A172 (cell line): Measurements from ENCODE around the gene MCF2L. TPM values are rescaled to one million over a fixed set of nuclear protein-coding genes. Genes with fewer than 3 reads are reported as not detected.

ENCODE experiments used
- DNase-seq: peaks from one replicate; pipeline ENCODE4 v3.0.0-alpha.2; 2015; ENCODE audit warnings: low spot score
- total RNA-seq: library from RNA; depleted of rRNA; stranded (reverse); fragments of >200 nt; shearing (Covaris generic); gene quantifications from 2 replicates; pipeline ENCODE4 v1.2.3, GENCODE V29; 2014

The MCF2L gene
- total RNA-seq, 1 experiment from 2014 or later = 12.4 TPM

GRCh38 chr13:113031465-113031864 lies 62.5 kb downstream of the MCF2L start:
- no peak for DNase-seq

DNA sequence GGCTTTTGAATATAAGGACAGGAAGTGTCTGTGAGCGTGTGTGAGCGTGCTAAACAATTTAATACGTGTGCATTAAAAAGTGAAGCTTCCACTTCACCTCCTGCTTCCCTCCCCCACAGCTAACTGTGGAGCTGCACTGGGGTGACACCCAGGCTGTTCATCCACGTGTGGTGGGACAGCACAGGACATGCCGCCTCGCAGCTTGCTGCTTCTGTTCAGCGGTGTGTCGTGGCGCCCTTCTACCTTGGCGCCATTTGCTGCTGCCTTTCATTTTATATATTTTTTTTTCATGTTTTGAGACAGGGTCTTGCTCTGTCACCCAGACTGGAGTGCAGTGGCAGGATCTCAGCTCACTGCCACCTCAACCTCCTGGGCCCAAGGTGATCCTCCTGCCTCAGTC lies 63.3 kb downstream of the MCF2L start:
- no peak for DNase-seq

- DNase-seq = no peak
Measured at GRCh38 chr13:113033054-113033850, 64.2 kb downstream of the MCF2L start.

GRCh38 chr13:113034451-113035212 lies 65.6 kb downstream of the MCF2L start:
- DNase-seq = peak; percentile 65

GRCh38 chr13:113035213-113035800 lies 66.3 kb downstream of the MCF2L start:
- no peak for DNase-seq

DNA sequence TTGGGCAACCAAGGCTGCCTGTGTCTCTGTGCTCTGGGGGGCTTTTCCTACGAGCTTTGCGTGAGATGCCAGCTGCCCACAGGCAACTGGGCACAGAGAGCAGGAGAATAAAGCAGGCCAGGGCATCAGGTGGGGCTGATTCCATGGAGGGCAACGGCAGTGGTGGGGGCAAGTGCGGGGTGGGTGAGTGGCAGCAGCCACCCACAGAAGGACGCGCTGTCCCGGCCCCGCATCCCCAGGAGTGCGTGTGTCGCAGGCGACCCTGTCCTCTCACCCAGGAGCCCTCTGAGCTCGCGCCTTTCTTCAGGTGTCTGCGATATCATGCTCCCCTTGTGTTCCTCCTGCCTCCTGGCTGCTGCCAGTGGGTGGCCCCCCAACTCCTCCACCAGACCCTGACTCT lies 67.4 kb downstream of the MCF2L start:
- no peak for DNase-seq

GRCh38 chr13:113040031-113040430 lies 71.0 kb downstream of the MCF2L start:
- DNase-seq = no peak

- DNase-seq = no peak
Measured at GRCh38 chr13:113040597-113041292, 71.7 kb downstream of the MCF2L start.

DNA sequence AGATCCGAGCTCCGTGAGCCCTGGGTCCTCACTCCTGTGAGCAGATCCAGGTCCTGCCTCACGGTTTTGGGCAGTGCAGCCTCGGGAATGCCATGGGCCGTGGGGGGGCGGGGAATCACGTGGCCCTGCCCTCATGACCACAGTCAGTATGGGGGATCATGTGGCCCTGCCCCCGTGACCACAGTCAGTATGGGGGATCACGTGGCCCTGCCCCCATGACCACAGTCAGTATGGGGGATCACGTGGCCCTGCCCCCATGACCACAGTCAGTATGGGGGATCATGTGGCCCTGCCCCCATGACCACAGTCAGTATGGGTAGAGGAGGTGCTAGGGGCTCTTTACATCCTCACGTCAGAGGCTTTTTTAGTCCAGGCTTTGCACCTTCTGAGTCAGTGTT lies 72.3 kb downstream of the MCF2L start:
- no peak for DNase-seq

DNA sequence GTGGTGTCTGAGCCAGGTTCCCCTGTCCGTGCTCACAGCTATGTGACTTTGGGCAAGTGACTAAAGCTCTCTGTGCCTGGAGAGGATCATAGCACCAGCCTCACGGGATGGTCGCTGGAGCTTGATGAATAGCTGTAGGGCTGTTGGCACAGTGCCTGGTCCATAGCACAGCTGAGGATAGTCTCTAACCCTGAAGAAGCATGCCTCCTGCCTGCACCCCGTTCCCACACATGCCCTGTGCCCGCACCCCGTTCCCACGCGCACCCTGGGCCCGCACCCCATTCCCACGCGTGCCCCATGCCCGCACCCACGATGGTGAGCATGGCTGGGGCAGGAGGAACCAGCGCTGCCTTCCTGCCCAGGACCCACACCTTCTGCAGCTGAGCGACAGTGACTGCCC lies 72.9 kb downstream of the MCF2L start:
- DNase-seq = no peak

GRCh38 chr13:113042456-113042855 lies 73.4 kb downstream of the MCF2L start:
- no peak for DNase-seq

DNA sequence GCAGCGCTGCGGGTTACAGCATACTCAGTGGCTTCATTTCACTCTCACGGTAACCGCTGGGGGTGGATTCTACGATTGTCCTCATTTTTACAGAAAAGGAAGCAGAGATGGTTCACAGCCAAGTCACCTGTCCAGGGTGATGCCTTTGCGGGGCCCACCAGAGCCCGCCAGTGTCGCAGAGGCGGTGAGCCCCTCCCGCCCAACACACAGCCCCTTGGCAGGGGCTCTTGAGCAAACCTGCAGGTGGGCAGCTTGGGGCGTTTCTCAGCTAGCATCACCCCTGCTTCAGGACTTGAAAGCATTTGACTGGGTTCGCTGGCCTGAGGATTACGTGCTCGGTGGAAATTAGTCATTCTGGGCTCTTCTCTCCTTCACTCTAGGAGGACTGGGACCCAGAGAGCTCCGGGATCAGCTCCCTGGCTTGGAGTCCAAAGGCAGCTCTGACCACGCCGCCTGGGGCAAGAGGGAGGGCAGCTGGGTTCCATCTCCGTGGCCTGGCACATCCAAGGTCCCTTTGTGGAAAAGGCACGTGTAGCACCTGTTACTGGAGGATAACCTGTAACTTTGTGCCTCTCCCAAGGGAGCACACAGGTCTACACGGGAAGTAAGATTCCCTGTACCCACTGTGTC lies 74.1 kb downstream of the MCF2L start:
- DNase-seq = no peak

- DNase-seq = no peak
Measured at GRCh38 chr13:113043931-113044330, 74.9 kb downstream of the MCF2L start.

- DNase-seq = peak; percentile 88
Measured at GRCh38 chr13:113044391-113045114, 75.5 kb downstream of the MCF2L start.

- peak; percentile 25 for DNase-seq
Measured at GRCh38 chr13:113045251-113046127, 76.5 kb downstream of the MCF2L start.

- no peak for DNase-seq
Measured at GRCh38 chr13:113046128-113046882, 77.3 kb downstream of the MCF2L start.

GRCh38 chr13:113046883-113047244 lies 77.8 kb downstream of the MCF2L start:
- no peak for DNase-seq

DNA sequence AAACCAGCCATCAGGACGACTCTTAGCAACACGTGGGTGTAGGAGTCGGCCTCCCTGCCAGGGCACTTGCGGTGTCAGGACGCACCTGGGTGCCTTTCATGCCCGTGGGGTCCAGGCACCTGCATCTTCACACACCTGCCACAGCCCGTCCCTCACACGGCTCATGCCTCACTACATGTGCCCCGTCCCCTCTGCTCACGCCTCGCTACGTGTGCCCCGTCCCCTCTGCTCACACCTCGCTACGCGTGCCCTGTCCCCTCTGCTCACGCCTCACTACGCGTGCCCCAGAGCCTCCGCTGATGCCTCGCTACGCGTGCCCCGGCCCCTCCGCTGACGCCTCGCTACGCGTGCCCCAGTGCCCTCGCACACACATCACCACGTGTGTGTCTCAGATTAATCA lies 78.6 kb downstream of the MCF2L start:
- DNase-seq = no peak

DNA sequence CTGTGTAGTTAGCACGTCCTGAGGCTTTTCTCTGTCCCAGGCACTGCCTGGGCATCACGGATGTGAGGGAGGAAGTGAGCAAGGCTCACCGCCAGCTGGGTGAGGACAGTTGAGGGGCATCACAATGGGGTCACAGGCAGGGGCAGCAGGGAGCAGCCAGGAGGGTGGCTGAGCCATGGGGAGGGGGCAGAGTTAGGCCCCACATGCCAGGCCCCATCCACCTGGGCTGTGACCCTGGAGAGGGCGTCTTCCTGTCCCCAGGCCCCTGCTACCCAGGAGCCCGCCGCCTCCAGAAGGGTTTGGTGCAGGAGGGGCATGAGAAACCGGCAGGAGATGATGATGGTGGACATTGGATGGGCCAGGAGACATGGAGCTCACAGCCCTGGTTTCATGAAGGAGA lies 79.8 kb downstream of the MCF2L start:
- DNase-seq = no peak
